ENCODE measurements around the gene PRDM16.

The PRDM16 gene

DNA sequence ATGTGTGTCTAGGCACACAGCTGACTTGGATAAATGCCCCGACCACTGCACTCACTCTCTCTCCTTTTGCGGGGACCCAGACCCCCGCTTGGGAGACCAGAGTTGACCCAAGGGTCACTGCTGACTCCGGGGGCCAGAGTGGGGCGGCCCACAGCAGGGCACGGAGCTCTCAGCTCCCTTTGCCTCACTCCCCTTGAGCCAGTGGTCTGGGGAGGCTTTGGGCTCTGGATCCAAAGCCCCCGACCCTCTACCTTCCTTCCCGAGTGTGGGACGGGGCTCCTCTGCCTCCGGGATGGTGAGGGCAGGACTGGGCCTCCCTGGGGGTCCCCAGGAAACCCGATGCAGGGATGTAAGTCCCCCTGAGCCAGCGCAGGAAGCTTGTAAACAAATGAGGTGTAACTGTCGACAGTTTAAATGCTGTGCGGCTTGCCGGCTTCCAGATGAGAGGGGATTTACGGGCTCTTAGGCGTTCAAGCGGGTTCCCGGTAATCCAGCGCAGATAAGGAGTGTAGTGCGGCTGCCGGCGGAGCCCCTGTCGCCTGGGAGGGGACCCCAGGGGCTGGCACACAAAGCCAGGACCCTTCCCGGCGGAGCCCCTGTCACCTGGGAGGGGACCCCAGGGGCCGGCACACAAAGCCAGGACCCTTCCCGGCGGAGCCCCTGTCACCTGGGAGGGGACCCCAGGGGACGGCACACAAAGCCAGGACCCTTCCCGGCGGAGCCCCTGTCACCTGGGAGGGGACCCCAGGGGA lies 40.3 kb upstream of the PRDM16 start:
- DNase-seq = peak; percentile 8
- Mint-ChIP-seq H3K36me3 (no peaks in the 10 kb centered on the region), H3K27me3 (peaks cover 18% of the 10 kb centered on the region), H3K9me3 (no peaks in the 10 kb centered on the region), H3K4me3 (no peak overlapping the region), H3K4me1 (peaks cover 19% of the 10 kb centered on the region), H3K27ac (no peak overlapping the region)
- CTCF ChIA-PET = interaction anchor here (0.5 kb wide), 1 partner anchor 51 kb away, joined by 3 read pairs; no protein-coding TSS in a partner anchor

- peaks cover under 1% of the 10 kb centered on the region for H3K36me3 Mint-ChIP-seq
- CTCF ChIA-PET = no interaction called here
Measured at GRCh38 chr1:3029481-3029961, 39.5 kb upstream of the PRDM16 start.

GRCh38 chr1:3029991-3030662 lies 38.9 kb upstream of the PRDM16 start:
- Mint-ChIP-seq H3K27me3 (peaks cover 13% of the 10 kb centered on the region), H3K9me3 (no peaks in the 10 kb centered on the region), H3K36me3 (peaks cover 1% of the 10 kb centered on the region), H3K4me3 (no peak overlapping the region), H3K27ac (no peak overlapping the region), H3K4me1 (peaks cover 30% of the 10 kb centered on the region)
- DNase-seq = peak; percentile 18
- CTCF ChIA-PET = no interaction called here

More at GRCh38 chr1:3029481-3029961, 39.5 kb upstream of the PRDM16 start:
- Mint-ChIP-seq H3K4me1 (peaks cover 27% of the 10 kb centered on the region), H3K9me3 (no peaks in the 10 kb centered on the region), H3K27me3 (peaks cover 14% of the 10 kb centered on the region), H3K27ac (no peak overlapping the region), H3K4me3 (no peak overlapping the region)
- no peak for DNase-seq

DNA sequence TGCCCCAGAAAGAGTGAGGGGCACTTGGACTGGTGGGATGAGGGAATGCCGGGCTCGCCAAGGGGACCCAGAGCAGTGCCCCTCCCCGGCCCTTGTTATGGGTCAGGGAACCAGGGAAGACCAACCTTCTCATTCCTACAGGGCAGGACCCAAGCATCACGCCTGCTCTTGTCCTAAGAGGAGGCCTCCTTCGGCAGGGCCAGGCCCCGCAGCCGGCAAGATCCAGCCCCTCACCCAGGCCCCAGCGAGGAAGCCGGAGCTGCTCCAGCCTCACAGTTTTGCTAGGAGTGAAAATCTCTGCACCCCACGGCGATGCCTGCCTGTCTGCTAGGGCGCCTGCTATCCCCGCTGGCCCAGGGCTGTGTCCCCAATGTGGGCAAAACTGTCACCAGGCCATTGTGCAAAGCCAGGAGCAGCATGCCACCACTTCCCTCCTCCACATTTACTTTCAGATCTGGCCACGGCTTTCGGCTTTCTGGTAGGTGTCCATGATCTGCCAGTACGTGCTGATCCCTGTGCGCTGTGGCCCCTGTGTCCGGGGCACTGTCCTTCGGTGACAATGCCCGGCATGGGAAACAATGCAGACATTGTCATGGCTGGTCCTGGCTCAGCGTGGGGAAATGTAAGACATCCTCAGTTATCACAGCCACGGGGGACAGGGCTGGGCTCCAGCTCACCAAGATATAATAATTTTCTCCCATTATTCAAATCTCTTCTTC lies 38.2 kb upstream of the PRDM16 start:
- no peaks in the 10 kb centered on the region for H3K9me3 Mint-ChIP-seq
- H3K36me3 Mint-ChIP-seq = peaks cover 1% of the 10 kb centered on the region
- CTCF ChIA-PET = no interaction called here
- peak; percentile 19 for DNase-seq
- no peak overlapping the region for H3K4me3 Mint-ChIP-seq
- no peak overlapping the region for H3K27ac Mint-ChIP-seq
- H3K4me1 Mint-ChIP-seq = peaks cover 35% of the 10 kb centered on the region
- H3K27me3 Mint-ChIP-seq = peaks cover 14% of the 10 kb centered on the region

DNA sequence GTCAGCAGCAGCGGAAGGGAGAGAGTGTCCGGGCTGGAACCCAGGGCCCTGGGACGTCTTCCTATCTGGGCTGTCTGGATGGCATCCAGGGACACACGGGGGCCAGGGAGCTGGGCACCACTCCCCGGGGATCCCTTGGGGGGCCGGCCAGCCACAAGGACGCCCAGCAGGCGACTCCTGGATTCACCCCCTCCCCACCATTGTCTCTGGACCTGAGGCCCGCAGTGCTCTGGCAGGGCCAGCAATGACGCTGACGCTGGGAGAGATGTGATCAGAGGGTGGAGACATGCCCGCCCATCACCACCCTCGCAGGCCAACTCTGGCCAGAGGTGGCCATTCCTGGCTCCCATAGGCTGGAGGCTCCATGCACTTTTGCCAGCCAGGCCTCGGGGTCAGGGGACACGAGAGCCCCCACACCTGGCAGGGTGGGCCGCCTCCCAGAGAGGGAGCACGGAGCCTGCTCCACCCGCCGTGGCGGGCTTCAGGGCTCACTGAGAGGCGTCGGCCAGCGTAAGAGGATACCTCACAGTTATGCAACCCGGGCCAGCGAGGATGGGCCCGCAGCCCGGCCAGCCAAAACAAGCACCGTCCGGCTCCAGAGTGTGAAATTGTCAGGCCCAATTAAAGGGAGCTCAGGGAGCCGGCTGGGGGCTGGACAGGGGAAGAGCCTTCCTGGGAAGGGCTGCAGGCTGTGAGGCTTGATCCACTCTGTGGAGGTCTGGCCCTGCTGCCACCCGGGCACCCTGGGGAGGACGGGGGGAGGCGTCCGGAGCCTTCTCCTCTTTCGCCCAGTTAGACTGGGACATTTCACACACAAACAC lies 37.4 kb upstream of the PRDM16 start:
- H3K9me3 Mint-ChIP-seq = no peaks in the 10 kb centered on the region
- H3K36me3 Mint-ChIP-seq = peaks cover 1% of the 10 kb centered on the region
- CTCF ChIA-PET = no interaction called here
- peaks cover 18% of the 10 kb centered on the region for H3K27me3 Mint-ChIP-seq
- no peak overlapping the region for H3K4me3 Mint-ChIP-seq
- DNase-seq = no peak
- peaks cover 39% of the 10 kb centered on the region for H3K4me1 Mint-ChIP-seq
- H3K27ac Mint-ChIP-seq = no peak overlapping the region

- peaks cover 18% of the 10 kb centered on the region for H3K27me3 Mint-ChIP-seq
- no peak overlapping the region for H3K4me3 Mint-ChIP-seq
- H3K9me3 Mint-ChIP-seq = no peaks in the 10 kb centered on the region
- H3K4me1 Mint-ChIP-seq = peaks cover 41% of the 10 kb centered on the region
- peak overlapping the region; percentile 78 for H3K27ac Mint-ChIP-seq
- H3K36me3 Mint-ChIP-seq = peaks cover 1% of the 10 kb centered on the region
- CTCF ChIA-PET = no interaction called here
- no peak for DNase-seq
Measured at GRCh38 chr1:3032371-3033039, 36.5 kb upstream of the PRDM16 start.

GRCh38 chr1:3033040-3033789 lies 35.8 kb upstream of the PRDM16 start:
- CTCF ChIA-PET = no interaction called here
- Mint-ChIP-seq H3K27me3 (peaks cover 18% of the 10 kb centered on the region), H3K9me3 (no peaks in the 10 kb centered on the region), H3K4me3 (no peak overlapping the region), H3K4me1 (peaks cover 41% of the 10 kb centered on the region), H3K36me3 (peaks cover 1% of the 10 kb centered on the region), H3K27ac (peak overlapping the region; percentile 78)
- DNase-seq = peak; percentile 80

DNA sequence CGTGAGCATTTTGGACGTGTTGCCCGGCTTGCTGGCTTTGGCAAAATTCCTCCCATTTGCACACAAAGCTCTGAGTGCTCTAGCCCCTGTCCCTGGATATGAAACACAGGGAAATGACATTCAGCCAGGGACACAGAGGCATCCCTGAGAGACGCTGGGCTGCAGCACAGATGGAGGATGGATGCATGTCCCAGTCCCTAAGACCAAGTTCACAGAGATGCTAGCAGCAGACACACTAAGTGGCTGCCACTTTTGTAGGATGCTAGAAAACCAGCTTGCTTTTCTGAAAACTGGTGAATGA lies 35.3 kb upstream of the PRDM16 start:
- peak; percentile 15 for DNase-seq
- peaks cover 18% of the 10 kb centered on the region for H3K27me3 Mint-ChIP-seq
- no peaks in the 10 kb centered on the region for H3K9me3 Mint-ChIP-seq
- peaks cover 1% of the 10 kb centered on the region for H3K36me3 Mint-ChIP-seq
- CTCF ChIA-PET = no interaction called here
- H3K4me3 Mint-ChIP-seq = no peak overlapping the region
- peaks cover 41% of the 10 kb centered on the region for H3K4me1 Mint-ChIP-seq
- peak overlapping the region; percentile 78 for H3K27ac Mint-ChIP-seq

DNA sequence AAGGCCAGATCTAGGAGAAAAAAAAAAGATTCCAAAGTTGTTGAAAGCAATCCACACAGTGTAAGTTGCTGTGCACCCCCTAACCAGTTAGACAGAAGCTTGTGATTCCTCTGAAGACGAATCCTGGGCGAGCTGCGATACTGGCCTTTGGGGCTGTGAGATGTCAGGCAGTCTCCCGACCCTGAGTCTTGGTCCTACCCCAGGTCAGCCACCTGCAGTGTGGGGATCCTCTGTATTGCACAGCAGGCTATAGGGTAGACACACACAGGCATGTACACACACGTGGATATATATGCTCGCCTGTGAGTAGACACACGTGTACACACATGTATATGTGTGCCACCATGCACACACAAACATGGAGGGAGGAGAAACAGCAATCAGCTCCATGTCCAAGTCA lies 34.8 kb upstream of the PRDM16 start:
- CTCF ChIA-PET = no interaction called here
- H3K4me3 Mint-ChIP-seq = no peak overlapping the region
- peaks cover 1% of the 10 kb centered on the region for H3K36me3 Mint-ChIP-seq
- H3K27me3 Mint-ChIP-seq = peaks cover 18% of the 10 kb centered on the region
- H3K27ac Mint-ChIP-seq = peak overlapping the region; percentile 78
- peaks cover 41% of the 10 kb centered on the region for H3K4me1 Mint-ChIP-seq
- peak; percentile 14 for DNase-seq
- H3K9me3 Mint-ChIP-seq = no peaks in the 10 kb centered on the region

DNA sequence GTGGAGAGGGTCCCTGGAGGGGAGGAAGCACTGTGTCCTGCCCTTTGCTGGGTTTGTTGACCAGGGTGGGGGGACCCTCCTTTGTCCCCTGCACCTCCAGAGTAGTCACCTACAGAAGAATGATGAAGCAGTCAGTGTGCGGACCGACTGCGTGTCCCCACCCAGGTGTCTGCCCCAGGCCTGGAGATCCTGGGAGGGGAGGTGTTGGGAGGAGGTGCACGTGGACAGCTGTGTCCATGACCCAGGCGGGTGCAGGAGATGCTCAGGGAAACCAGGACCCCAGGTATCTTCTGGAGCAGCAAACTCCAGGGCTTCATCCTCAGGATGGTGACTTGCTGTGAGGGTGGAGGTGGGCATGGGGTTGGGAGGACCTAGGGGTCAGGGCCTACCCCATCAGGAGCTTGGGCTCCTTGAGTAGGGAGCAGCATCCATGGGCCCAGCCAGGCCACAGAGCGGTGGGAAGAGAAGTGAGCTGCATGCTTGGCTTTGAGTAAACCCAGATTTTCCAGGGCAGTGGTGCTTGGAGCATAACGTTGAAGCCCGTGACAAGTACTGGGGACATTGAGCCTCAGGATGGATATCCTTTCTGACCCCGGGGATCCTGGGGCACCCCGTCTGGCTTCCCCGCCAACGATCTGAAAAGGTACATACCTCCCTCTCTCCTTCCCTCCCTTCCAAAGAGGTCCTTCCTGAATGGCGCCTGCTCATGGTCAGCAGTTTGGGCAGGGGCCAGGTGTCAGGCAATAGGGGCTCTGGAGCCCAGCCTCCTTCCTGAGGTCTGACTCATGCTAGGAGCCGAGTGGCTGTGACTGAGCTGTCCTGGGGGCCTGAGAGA lies 34.1 kb upstream of the PRDM16 start:
- peaks cover 1% of the 10 kb centered on the region for H3K36me3 Mint-ChIP-seq
- H3K4me1 Mint-ChIP-seq = peaks cover 41% of the 10 kb centered on the region
- CTCF ChIA-PET = no interaction called here
- peak; percentile 19 for DNase-seq
- H3K27ac Mint-ChIP-seq = no peak overlapping the region
- H3K9me3 Mint-ChIP-seq = no peaks in the 10 kb centered on the region
- H3K27me3 Mint-ChIP-seq = peaks cover 18% of the 10 kb centered on the region
- no peak overlapping the region for H3K4me3 Mint-ChIP-seq

GRCh38 chr1:3035563-3036446 lies 33.2 kb upstream of the PRDM16 start:
- peak; percentile 1 for DNase-seq
- CTCF ChIA-PET = no interaction called here
- no peak overlapping the region for H3K27ac Mint-ChIP-seq
- H3K9me3 Mint-ChIP-seq = no peaks in the 10 kb centered on the region
- H3K4me3 Mint-ChIP-seq = no peak overlapping the region
- peaks cover 1% of the 10 kb centered on the region for H3K36me3 Mint-ChIP-seq
- H3K4me1 Mint-ChIP-seq = peaks cover 41% of the 10 kb centered on the region
- peaks cover 15% of the 10 kb centered on the region for H3K27me3 Mint-ChIP-seq

All from activated naive CD4-positive, alpha-beta T cell treated with anti-CD3 and anti-CD28 coated beads, Interleukin-2, amount 10 ng/mL, durations not matched to agents 7 days and 5 days (primary cell).